WI38 (cell line): ENCODE measurements around the gene CCNY.

Experiments used
- H3K4me3 ChIP-seq: 2 replicates; pipeline ENCODE4 v1.5.1; 2011; ENCODE audit warnings: low read depth, mild to moderate bottlenecking, control low read depth, low read length
- TF ChIP-seq, protein P1 (sequence below): IDR thresholded peaks from 2 replicates; pipeline ENCODE4 v1.5.1; 2012; ENCODE audit warnings: low read depth, mild to moderate bottlenecking, control low read depth, low read length

The CCNY gene

DNA sequence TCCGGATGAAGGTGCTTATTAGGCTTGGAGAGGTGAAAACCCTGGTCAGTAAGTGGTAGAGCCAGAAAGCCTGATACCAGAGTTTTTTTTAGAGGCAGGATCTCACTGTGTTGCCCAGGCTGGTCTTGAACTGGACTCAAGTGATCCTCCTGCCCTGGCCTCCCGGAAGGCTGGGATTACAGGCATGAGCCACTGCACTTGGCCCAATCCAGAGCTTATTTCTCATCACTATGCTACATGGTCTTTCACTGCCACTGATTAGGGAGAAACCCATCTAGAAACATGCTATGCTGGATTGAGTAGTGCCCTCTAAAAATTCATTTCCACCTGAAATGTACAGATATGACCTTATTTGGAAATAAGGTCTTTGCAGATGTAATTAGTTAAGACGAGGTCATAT, 240.4 kb downstream of the CCNY start:
- TF ChIP-seq, protein P1, sequence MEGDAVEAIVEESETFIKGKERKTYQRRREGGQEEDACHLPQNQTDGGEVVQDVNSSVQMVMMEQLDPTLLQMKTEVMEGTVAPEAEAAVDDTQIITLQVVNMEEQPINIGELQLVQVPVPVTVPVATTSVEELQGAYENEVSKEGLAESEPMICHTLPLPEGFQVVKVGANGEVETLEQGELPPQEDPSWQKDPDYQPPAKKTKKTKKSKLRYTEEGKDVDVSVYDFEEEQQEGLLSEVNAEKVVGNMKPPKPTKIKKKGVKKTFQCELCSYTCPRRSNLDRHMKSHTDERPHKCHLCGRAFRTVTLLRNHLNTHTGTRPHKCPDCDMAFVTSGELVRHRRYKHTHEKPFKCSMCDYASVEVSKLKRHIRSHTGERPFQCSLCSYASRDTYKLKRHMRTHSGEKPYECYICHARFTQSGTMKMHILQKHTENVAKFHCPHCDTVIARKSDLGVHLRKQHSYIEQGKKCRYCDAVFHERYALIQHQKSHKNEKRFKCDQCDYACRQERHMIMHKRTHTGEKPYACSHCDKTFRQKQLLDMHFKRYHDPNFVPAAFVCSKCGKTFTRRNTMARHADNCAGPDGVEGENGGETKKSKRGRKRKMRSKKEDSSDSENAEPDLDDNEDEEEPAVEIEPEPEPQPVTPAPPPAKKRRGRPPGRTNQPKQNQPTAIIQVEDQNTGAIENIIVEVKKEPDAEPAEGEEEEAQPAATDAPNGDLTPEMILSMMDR = no peak
- no peak overlapping the region for H3K4me3 ChIP-seq

DNA sequence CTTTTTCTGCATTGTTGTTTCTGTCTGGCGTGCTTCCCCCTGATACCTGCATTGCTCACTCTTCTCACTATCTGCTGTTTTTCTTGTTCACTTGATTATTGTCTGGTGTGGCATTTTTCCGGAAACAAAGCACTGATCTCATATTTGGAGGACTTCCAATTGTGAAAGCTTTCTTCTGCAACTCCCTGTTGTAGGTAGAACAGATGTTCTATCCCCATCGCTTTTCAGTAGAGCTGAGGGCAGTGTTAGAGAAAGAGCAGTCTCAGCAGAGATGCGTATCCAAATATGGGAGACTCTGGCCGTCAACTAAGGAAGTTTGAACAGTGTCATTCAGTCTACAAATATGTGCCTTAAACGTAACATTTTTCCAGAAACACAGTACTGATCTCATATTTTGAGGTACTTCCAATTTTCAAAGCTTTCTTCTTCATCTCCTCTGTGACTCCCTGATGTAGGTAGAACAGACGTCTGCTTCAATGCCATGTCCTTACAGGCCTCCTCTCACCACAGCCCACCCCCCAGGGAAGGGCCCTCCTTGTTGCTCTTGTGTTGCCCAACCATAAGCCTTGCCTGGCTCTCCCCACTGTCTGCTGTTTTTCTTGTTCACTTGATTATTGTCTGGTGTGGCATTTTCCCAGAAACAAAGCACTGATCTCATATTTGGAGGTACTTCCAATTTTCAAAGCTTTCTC, 241.8 kb downstream of the CCNY start:
- TF ChIP-seq, protein P1 = no peak
- no peak overlapping the region for H3K4me3 ChIP-seq

DNA sequence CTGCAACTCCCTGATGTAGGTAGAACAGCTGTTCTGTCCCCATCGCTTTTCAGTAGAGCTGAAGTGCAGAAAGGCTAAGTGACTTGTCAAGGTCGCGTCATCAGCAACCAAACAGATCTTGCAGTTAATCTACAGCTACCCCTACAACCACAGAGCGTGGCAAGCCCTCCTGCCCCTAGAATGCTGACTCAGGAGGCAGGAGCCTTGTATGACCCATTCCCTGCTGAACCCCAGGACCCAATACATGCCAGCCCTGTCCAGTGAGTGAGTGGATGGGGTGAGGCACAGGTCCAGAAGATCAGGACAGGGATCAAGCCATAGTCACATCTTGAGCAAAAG, 242.3 kb downstream of the CCNY start:
- TF ChIP-seq, protein P1 = no peak

DNA sequence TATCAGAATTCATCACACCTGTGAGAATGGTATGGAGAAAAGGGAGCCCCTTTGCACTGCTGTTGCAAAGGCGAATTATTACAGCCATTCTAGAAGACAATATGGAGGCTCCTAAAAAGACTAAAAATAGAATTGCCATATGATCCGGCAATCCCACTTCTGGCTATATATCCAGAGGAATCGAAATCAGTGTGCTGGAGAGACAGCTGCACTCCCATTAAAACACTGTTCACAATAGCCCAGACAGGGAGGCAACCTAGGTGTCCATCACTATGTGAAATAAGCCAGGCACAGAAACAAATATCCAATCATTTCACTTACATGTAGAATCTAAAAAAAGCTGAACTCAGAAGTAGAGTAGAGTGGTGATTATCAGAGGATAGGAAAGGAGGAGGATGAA, 242.8 kb downstream of the CCNY start:
- H3K4me3 ChIP-seq = no peak overlapping the region

More for the DNA sequence above, 242.3 kb downstream of the CCNY start:
- no peak overlapping the region for H3K4me3 ChIP-seq

DNA sequence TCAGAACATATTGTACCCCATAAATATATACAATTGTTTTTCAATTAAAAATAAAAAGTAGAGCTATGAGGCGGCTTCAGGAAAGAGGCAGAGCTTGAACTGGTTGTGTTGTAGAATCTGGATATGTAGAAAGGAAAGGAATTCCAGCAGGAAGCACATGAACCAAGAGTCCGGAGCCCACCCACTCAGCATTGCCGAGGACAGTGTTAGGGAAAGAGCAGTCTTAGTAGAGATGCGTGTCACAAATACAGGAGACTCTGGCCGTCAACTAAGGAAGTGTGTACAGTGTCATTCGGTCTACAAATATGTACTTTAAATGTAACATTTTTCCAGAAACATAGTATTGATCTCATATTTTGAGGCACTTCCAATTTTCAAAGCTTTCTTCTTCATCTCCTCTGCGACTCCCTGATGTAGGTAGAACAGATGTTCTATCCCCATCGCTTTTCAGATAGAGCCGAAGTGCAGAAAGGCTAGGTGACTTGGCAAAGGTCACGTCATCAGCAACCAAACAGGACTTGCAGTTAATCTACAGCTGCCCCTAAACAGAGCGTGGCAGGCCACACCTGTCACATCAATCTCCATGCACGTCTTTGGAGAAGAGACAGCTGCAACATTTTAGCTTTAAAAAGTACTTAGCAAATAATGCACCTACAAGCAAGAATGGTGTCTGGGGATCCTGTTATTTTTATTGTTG, 243.6 kb downstream of the CCNY start:
- TF ChIP-seq, protein P1 = no peak
- no peak overlapping the region for H3K4me3 ChIP-seq

More for the DNA sequence above, 242.8 kb downstream of the CCNY start:
- TF ChIP-seq, protein P1 = no peak

DNA sequence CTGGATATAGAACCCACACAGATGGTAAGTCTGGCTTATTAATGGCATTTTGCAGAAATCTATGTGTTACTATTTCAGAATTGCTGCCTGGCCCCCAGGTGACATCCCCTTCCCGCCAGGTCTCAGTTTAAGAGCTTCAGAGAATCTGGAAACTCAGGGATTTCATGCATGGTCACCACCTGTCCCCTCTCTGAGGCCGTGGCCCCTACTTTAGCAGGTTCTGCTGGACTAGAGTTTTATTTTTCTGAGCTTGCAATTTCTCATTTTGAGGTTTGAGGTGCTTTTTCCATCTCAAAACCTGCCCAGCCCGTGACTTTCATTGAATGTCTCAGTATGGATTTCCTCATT, 244.1 kb downstream of the CCNY start:
- no peak overlapping the region for H3K4me3 ChIP-seq

DNA sequence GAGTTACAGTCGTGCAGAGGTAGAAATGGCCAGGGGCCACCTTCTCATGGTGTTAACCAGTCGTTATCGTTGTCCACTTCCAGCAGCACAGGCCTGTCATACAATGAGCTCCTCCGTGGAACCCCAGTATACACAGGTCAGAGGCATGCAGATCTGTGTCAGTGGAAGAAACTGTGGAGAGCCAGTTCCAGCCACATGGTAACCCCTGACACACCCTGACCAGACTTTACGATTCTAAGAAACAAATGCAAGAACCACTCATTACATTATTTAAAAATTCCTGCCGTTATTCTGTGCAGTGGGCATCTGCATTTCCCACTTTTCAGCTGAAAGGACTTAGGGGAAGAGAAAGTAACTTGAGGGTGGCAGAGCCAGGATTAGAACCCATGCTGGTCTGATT, 245.3 kb downstream of the CCNY start:
- no peak overlapping the region for H3K4me3 ChIP-seq
- TF ChIP-seq, protein P1 = no peak

More for the DNA sequence above, 244.1 kb downstream of the CCNY start:
- TF ChIP-seq, protein P1 = no peak
